Hepatocyte (in vitro differentiated cells): ENCODE results near the gene ALDH1L1. TPM values are rescaled to one million over a fixed set of nuclear protein-coding genes. Genes with fewer than 3 reads are reported as not detected.

Experiments used
- DNase-seq: peaks from one replicate; pipeline ENCODE4 v3.0.0-alpha.2; 2016; ENCODE audit warnings: low spot score
- H2AFZ ChIP-seq: fragments of 200-600 bp; sonication (generic); 2 replicates; pipeline ENCODE4 v1.6.0; 2016; ENCODE audit warnings: antibody characterized with exemption, mild to moderate bottlenecking
- H3K27ac ChIP-seq: fragments of 200-600 bp; sonication (generic); 2 replicates; pipeline ENCODE4 v1.5.1; 2016; ENCODE audit warnings: mild to moderate bottlenecking
- H3K27me3 ChIP-seq: fragments of 200-600 bp; sonication (generic); 2 replicates; pipeline ENCODE4 v1.6.1; 2016
- H3K36me3 ChIP-seq: fragments of 200-600 bp; sonication (generic); replicated peaks from 2 replicates; pipeline ENCODE4 v1.5.1; 2016; ENCODE audit warnings: low read depth; ENCODE audit not compliant: insufficient read depth
- H3K4me1 ChIP-seq: fragments of 200-600 bp; sonication (generic); 2 replicates; pipeline ENCODE4 v1.5.1; 2016; ENCODE audit warnings: mild to moderate bottlenecking, moderate library complexity; ENCODE audit not compliant: insufficient read depth
- H3K4me2 ChIP-seq: fragments of 200-600 bp; sonication (generic); 2 replicates; pipeline ENCODE4 v1.6.0; 2016
- H3K4me3 ChIP-seq: fragments of 200-600 bp; sonication (generic); 2 replicates; pipeline ENCODE4 v1.5.1; 2016; ENCODE audit warnings: mild to moderate bottlenecking
- H3K79me2 ChIP-seq: fragments of 200-600 bp; sonication (generic); 2 replicates; pipeline ENCODE4 v1.6.0; 2017; ENCODE audit warnings: mild to moderate bottlenecking
- H3K9me2 ChIP-seq: fragments of 200-600 bp; sonication (generic); replicated peaks from 2 replicates; pipeline ENCODE4 v1.6.0; 2017; ENCODE audit warnings: mild to moderate bottlenecking; ENCODE audit not compliant: insufficient read depth
- H3K9me3 ChIP-seq: fragments of 200-600 bp; sonication (generic); 2 replicates; pipeline ENCODE4 v1.5.1; 2016; ENCODE audit warnings: low read depth, mild to moderate bottlenecking
- H4K20me1 ChIP-seq: fragments of 200-600 bp; sonication (generic); 2 replicates; pipeline ENCODE4 v1.6.0; 2016; ENCODE audit warnings: mild to moderate bottlenecking; ENCODE audit not compliant: insufficient read depth, poor library complexity, severe bottlenecking
- EZH2 ChIP-seq: fragments of 200-600 bp; sonication (generic); IDR thresholded peaks from 2 replicates; pipeline ENCODE4 v1.6.1; 2016; ENCODE audit warnings: antibody characterized with exemption, mild to moderate bottlenecking, borderline replicate concordance
- EZH2phosphoT487 ChIP-seq: fragments of 200-600 bp; sonication (generic); IDR thresholded peaks from one replicate; pipeline ENCODE4 v1.6.1; 2018; ENCODE audit warnings: antibody characterized with exemption, mild to moderate bottlenecking, low read depth, moderate library complexity; ENCODE audit not compliant: unreplicated experiment, severe bottlenecking
- WGBS: methylation state at CpG from one replicate; pipeline ENCODE4 v1.1.6; 2016; ENCODE audit warnings: low lambda C conversion rate; ENCODE audit errors: missing lambda C conversion rate; 5-methylcytosine and 5-hydroxymethylcytosine counted together
- polyA plus RNA-seq: library from polyadenylated mRNA; unstranded; fragments of >200 nt; fragmentation: Nextera tagmentation; extraction: Ambion mirVana; gene quantifications from 2 replicates; pipeline ENCODE4 v1.2.1, GENCODE V29; 2016
- total RNA-seq: library from RNA; depleted of rRNA; stranded (reverse); fragments of >200 nt; gene quantifications from 2 replicates; pipeline ENCODE4 v1.2.3, GENCODE V29; 2014
- TF ChIP-seq, protein P1 (sequence below): fragments of 200-600 bp; sonication (generic); IDR thresholded peaks from 2 replicates; pipeline ENCODE4 v1.5.1; 2016; ENCODE audit warnings: antibody characterized with exemption, mild to moderate bottlenecking; ENCODE audit not compliant: poor library complexity

ALDH1L1 gene
- total and polyA plus RNA-seq, 2 experiments from 2014 or later: 15.9 to 22.6 TPM

DNA sequence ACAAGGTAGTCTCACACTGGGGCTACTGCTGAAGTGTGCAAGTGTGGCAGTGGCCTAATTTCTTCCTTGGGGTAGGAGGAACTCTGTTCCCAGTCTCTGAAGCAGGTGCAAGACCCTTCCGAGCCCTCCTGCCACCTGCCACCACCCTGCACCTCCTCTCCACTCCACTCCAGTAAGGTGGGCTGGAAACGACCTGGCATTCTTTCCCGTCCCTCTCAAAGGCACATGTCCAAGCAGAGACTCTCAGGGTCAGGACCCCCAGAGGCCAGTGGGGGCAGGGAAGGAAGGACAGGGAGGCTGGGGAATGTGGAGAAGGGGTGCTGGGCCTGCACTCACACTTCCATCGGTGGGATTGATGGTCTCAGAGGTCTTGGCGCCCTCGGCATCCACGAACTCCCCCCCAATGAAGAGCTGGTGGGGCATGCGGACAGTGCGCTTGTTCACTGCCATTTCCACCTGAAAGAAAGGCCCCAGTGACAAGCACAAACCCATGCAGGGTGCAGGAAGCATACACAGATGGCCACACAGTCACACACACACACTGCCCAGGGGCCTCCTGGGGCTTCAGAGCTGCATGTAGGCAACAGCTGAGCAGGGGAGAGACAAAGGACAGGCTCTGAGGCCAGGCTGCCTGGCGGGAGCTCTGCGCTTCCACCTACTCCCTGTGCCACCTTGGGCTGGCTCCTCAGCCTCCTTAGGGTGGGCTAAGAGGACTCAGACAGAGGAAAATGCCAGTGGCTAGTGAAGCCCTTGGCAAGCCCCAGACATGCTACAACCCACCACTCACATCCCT lies 43.8 kb downstream of the ALDH1L1 start:
- TF ChIP-seq, protein P1, sequence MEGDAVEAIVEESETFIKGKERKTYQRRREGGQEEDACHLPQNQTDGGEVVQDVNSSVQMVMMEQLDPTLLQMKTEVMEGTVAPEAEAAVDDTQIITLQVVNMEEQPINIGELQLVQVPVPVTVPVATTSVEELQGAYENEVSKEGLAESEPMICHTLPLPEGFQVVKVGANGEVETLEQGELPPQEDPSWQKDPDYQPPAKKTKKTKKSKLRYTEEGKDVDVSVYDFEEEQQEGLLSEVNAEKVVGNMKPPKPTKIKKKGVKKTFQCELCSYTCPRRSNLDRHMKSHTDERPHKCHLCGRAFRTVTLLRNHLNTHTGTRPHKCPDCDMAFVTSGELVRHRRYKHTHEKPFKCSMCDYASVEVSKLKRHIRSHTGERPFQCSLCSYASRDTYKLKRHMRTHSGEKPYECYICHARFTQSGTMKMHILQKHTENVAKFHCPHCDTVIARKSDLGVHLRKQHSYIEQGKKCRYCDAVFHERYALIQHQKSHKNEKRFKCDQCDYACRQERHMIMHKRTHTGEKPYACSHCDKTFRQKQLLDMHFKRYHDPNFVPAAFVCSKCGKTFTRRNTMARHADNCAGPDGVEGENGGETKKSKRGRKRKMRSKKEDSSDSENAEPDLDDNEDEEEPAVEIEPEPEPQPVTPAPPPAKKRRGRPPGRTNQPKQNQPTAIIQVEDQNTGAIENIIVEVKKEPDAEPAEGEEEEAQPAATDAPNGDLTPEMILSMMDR: no peak
- TF ChIP-seq EZH2phosphoT487 (no peak), EZH2 (no peak)
- Histone ChIP-seq H3K4me3 (no peak overlapping the region), H3K79me2 (no peaks in the 10 kb centered on the region), H3K9me2 (no peaks in the 10 kb centered on the region), H3K4me2 (no peak overlapping the region), H3K4me1 (no peaks in the 10 kb centered on the region), H4K20me1 (no peaks in the 10 kb centered on the region), H3K36me3 (no peaks in the 10 kb centered on the region), H3K27me3 (no peaks in the 10 kb centered on the region), H3K27ac (no peak overlapping the region), H3K9me3 (no peaks in the 10 kb centered on the region), H2AFZ (no peak overlapping the region)
- WGBS: 89% methylated on average over 10 of the region's 11 CpGs
- DNase-seq: no peak

DNA sequence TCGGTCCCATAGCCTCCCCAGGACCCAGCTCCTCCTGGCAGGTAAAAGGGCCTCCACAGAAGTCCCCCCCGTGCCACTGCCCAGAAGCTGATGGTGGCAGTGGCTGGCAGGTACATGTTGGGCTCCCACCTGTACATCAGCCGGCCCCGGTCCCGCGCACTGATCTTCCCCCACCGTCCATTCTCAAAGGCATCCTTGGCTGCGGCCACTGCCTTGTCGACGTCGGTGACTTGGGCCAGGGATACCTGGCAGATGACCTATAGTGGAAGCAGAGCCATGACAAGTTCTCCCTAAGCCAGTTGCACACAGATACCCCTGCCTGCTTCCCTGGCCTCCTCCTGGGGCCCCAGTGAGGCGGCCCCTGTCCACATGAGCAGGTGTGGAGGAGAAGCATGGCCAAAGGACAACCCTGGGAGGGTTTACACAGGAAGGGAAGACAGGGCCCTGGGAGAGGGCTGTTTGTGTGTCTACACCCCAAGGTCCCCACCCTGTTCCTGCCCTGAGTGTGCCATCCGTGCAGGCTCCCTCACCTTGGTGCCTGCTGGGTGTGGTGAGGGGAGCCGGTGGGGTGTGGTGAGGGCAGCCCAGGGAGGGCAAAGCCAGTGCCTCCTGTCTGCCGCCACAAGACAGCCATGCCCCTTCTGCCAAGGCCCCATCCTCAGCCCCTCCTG lies 44.8 kb downstream of the ALDH1L1 start:
- Histone ChIP-seq H3K4me1 (no peaks in the 10 kb centered on the region), H3K4me3 (no peak overlapping the region), H3K36me3 (no peaks in the 10 kb centered on the region), H3K9me3 (no peaks in the 10 kb centered on the region), H4K20me1 (no peaks in the 10 kb centered on the region), H3K4me2 (no peak overlapping the region), H3K9me2 (no peaks in the 10 kb centered on the region), H3K27me3 (no peaks in the 10 kb centered on the region), H3K79me2 (no peaks in the 10 kb centered on the region), H3K27ac (no peak overlapping the region), H2AFZ (no peak overlapping the region)
- TF ChIP-seq EZH2phosphoT487 (no peak), EZH2 (no peak)
- TF ChIP-seq, protein P1: no peak
- DNase-seq: no peak
- 95% methylated on average over 15 of the region's 15 CpGs for WGBS

DNA sequence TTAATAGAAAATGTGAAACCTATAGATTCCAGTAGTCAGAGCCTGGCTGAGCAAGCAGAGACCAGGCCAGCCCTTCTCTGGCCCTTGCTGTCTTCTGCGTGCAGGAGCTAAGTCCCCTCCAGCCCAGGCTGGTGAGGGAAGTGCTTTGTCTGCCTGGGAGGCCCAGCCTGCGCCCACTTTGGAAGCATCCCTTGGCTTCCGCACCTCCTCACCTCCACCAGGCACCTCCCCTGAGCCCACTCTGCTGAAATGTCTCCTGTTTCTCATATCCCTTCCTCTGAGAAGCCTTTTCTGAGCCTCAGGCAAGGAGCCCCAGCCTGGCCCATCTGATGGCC lies 45.3 kb downstream of the ALDH1L1 start:
- H3K79me2 ChIP-seq: no peaks in the 10 kb centered on the region
- H4K20me1 ChIP-seq: no peaks in the 10 kb centered on the region
- no peaks in the 10 kb centered on the region for H3K9me3 ChIP-seq
- no peaks in the 10 kb centered on the region for H3K36me3 ChIP-seq
- TF ChIP-seq EZH2phosphoT487 (no peak), EZH2 (no peak)
- TF ChIP-seq, protein P1: no peak
- no peak overlapping the region for H2AFZ ChIP-seq
- no peak overlapping the region for H3K4me3 ChIP-seq
- H3K4me2 ChIP-seq: no peak overlapping the region
- no peaks in the 10 kb centered on the region for H3K4me1 ChIP-seq
- no peaks in the 10 kb centered on the region for H3K9me2 ChIP-seq
- 91% methylated on average over 3 of the region's 3 CpGs for WGBS
- DNase-seq: no peak
- no peaks in the 10 kb centered on the region for H3K27me3 ChIP-seq
- H3K27ac ChIP-seq: no peak overlapping the region
